ENCODE measurements around the gene DAB2IP.

DNA sequence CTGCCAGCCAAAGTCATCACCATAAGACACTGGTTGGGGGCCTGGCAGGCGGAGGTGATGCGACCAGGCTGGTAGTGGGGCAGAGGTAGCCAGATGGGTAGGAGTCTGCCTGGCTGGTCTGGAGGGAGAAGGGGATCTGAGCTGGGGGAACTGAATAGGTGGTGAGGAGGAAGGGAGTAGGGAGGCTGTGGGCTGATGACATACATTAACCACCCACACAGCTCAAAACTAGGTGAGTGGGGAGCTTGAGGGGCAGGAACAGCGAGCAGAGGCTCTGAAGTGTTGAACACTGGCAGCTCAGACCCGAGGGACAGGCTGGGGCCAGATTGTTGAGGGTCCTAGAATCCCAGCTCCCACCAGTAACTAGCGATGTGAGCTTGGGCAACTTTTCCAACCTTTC, 81.0 kb downstream of the DAB2IP start:
- TF ChIP-seq CTCF (conservative IDR thresholded peaks at IDR 0.05; ENCODE audit: low read depth, low read length) (no peak), EZH2 (IDR thresholded peaks at IDR 0.05; ENCODE audit: low read length, unreplicated experiment) (no peak)

Measured in PC-3 (cell line).